Vagina (tissue), 2 donors: ENCODE measurements around the gene DGCR2. TPM values are rescaled to one million over a fixed set of nuclear protein-coding genes. Genes with fewer than 3 reads are reported as not detected.
"Not testable (repeated sequence)": the region's sequence is repeated elsewhere in the genome, so short reads cannot be mapped to it uniquely, and the experiment has no call there.

Experiments
- DNase-seq, 2 donors: peaks; one replicate each; pipeline ENCODE4 v3.0.0-alpha.2; 2017; ENCODE audit errors: extremely low spot score in 2 of 2
- H3K27ac ChIP-seq: fragments of 200-600 bp; sonication (generic); one replicate; pipeline ENCODE4 v1.5.1; 2019
- H3K27me3 ChIP-seq: fragments of 200-600 bp; sonication (generic); one replicate; pipeline ENCODE4 v1.5.1; 2019
- H3K36me3 ChIP-seq, 2 donors: fragments of 200-600 bp; sonication (generic); one replicate each; pipeline ENCODE4 v1.5.1; 2017 to 2019
- H3K4me1 ChIP-seq: fragments of 200-600 bp; sonication (generic); one replicate; pipeline ENCODE4 v1.5.1; 2019
- H3K4me3 ChIP-seq, 2 donors: fragments of 200-600 bp; sonication (generic); 1 replicate in 1 of 2; 2 replicates in 1 of 2; pipeline ENCODE4 v1.5.1; 2016 to 2019
- H3K9me3 ChIP-seq: fragments of 200-600 bp; sonication (generic); one replicate; pipeline ENCODE4 v1.5.1; 2019
- CTCF ChIP-seq, 3 experiments: fragments of 450-650 bp in 2 of 3; fragments of 200-600 bp in 1 of 3; sonication (generic) in 1 of 3; IDR thresholded peaks; one replicate each; pipeline ENCODE4 v1.5.1; 2017 to 2019; ENCODE audit warnings: antibody characterized with exemption in 3 of 3, mild to moderate bottlenecking in 2 of 3, moderate library complexity in 2 of 3
- POLR2A ChIP-seq, 2 donors: fragments of 450-650 bp; IDR thresholded peaks; one replicate each; pipeline ENCODE4 v1.6.1; 2017; ENCODE audit warnings: antibody characterized with exemption in 2 of 2, mild to moderate bottlenecking in 2 of 2, moderate library complexity in 2 of 2
- POLR2AphosphoS5 ChIP-seq, 2 donors: sonication (generic); formaldehyde crosslinking; IDR thresholded peaks; one replicate each; pipeline ENCODE4 v1.9.0; 2017; ENCODE audit warnings: antibody characterized with exemption in 2 of 2, mild to moderate bottlenecking in 2 of 2, low read depth in 1 of 2; ENCODE audit not compliant: insufficient read depth in 1 of 2
- intact Hi-C: fragments of 100-400 bp; cut with DNase I; formaldehyde crosslinking; loops from one replicate; pipeline ENCODE4 v1.15.1; 2023
- total RNA-seq: library from RNA; depleted of rRNA; stranded (reverse); fragments of >200 nt; gene quantifications from one replicate; pipeline ENCODE4 v1.2.3, GENCODE V29; 2016

DGCR2 gene
- total RNA-seq, 1 donor from 2014 or later, result 66.3 TPM

GRCh38 chr22:19019029-19019678, 103.1 kb downstream of the DGCR2 start:
- TF ChIP-seq POLR2AphosphoS5 (IDR thresholded peaks at IDR 0.05; ENCODE audit: insufficient read depth in 1 of 2, low read depth in 1 of 2), result no peak
- no peak for TF ChIP-seq POLR2A (IDR thresholded peaks at IDR 0.05)
- TF ChIP-seq CTCF (IDR thresholded peaks at IDR 0.05), result no peak
- intact Hi-C loops, result no loop called here
- no peaks in the 10 kb centered on the region for H3K36me3 ChIP-seq
- H3K27ac ChIP-seq, result no peak overlapping the region
- H3K27me3 ChIP-seq, result no peaks in the 10 kb centered on the region
- H3K4me1 ChIP-seq, result no peaks in the 10 kb centered on the region
- DNase-seq, result no peak
- H3K4me3 ChIP-seq, result no peak overlapping the region
- H3K9me3 ChIP-seq, result no peaks in the 10 kb centered on the region

GRCh38 chr22:19018256-19018655, 104.0 kb downstream of the DGCR2 start:
- intact Hi-C loops, result no loop called here
- TF ChIP-seq CTCF (IDR thresholded peaks at IDR 0.05), result no peak
- no peak for TF ChIP-seq POLR2A (IDR thresholded peaks at IDR 0.05)
- TF ChIP-seq POLR2AphosphoS5 (IDR thresholded peaks at IDR 0.05; ENCODE audit: insufficient read depth in 1 of 2, low read depth in 1 of 2), result no peak
- no peaks in the 10 kb centered on the region for H3K4me1 ChIP-seq
- no peaks in the 10 kb centered on the region for H3K27me3 ChIP-seq
- no peaks in the 10 kb centered on the region for H3K36me3 ChIP-seq
- H3K4me3 ChIP-seq, result no peak overlapping the region
- H3K9me3 ChIP-seq, result no peaks in the 10 kb centered on the region
- no peak for DNase-seq
- no peak overlapping the region for H3K27ac ChIP-seq

GRCh38 chr22:19016081-19016766, 106.0 kb downstream of the DGCR2 start:
- H3K27me3 ChIP-seq, result no peaks in the 10 kb centered on the region
- intact Hi-C loops, result loop anchor here (2.0 kb wide), 1 partner anchor 73 kb away; no protein-coding TSS in a partner anchor
- H3K4me1 ChIP-seq, result no peaks in the 10 kb centered on the region
- H3K9me3 ChIP-seq, result no peaks in the 10 kb centered on the region
- no peak overlapping the region for H3K27ac ChIP-seq
- H3K36me3 ChIP-seq, result no peaks in the 10 kb centered on the region
- H3K4me3 ChIP-seq, result no peak overlapping the region
- TF ChIP-seq POLR2A (IDR thresholded peaks at IDR 0.05) (no peak), CTCF (IDR thresholded peaks at IDR 0.05) (no peak), POLR2AphosphoS5 (IDR thresholded peaks at IDR 0.05; ENCODE audit: insufficient read depth in 1 of 2, low read depth in 1 of 2) (no peak)
- DNase-seq, result no peak

- no peak for TF ChIP-seq POLR2AphosphoS5 (IDR thresholded peaks at IDR 0.05; ENCODE audit: insufficient read depth in 1 of 2, low read depth in 1 of 2)
- TF ChIP-seq POLR2A (IDR thresholded peaks at IDR 0.05), result no peak
- TF ChIP-seq CTCF (IDR thresholded peaks at IDR 0.05), result no peak
- Histone ChIP-seq H3K36me3 (no peaks in the 10 kb centered on the region), H3K27ac (no peak overlapping the region), H3K4me1 (no peaks in the 10 kb centered on the region), H3K4me3 (no peak overlapping the region), H3K9me3 (no peaks in the 10 kb centered on the region), H3K27me3 (no peaks in the 10 kb centered on the region)
- DNase-seq, result no peak
- intact Hi-C loops, result no loop called here
These were observed 107.3 kb downstream of the DGCR2 start for GRCh38 chr22:19014886-19015285.

GRCh38 chr22:19013881-19014598, 108.2 kb downstream of the DGCR2 start:
- DNase-seq, H3K9me3 ChIP-seq, H3K27me3 ChIP-seq, H3K4me1 ChIP-seq, H3K4me3 ChIP-seq, H3K36me3 ChIP-seq, intact Hi-C loops, H3K27ac ChIP-seq: not testable (repeated sequence)

GRCh38 chr22:19013411-19013810, 108.8 kb downstream of the DGCR2 start:
- H3K4me3 ChIP-seq, DNase-seq, H3K27ac ChIP-seq, intact Hi-C loops, H3K4me1 ChIP-seq, H3K27me3 ChIP-seq, H3K36me3 ChIP-seq, H3K9me3 ChIP-seq: not testable (repeated sequence)
